OCI-LY7 (cell line): ENCODE measurements around the gene PPM1A. TPM values are rescaled to one million over a fixed set of nuclear protein-coding genes. Genes with fewer than 3 reads are reported as not detected.

Source experiments
- BruUV-seq: library from RNA; stranded (reverse); fragments of 400-500 nt; replicated peaks from 2 replicates; lab custom pipeline; 2021; lab: Mats Ljungman, UMichigan
- CTCF ChIA-PET: fragments of 300-600 bp; sonication (Branson Sonifier 250); formaldehyde crosslinking; loops from one replicate; lab custom pipeline; 2022; ENCODE audit warnings: antibody characterized with exemption; ENCODE audit not compliant: unreplicated experiment; lab: Charles Lee
- POLR2A ChIA-PET: fragments of 300-600 bp; sonication (Branson Sonifier 250); formaldehyde crosslinking; loops from one replicate; lab custom pipeline; 2022; ENCODE audit warnings: antibody characterized with exemption; lab: Charles Lee
- DNase-seq: peaks from one replicate; pipeline ENCODE4 v3.0.0-alpha.2; 2015; ENCODE audit warnings: low spot score
- H2AFZ ChIP-seq: fragments of 200-600 bp; sonication (generic), shearing (Covaris generic); 2 replicates; pipeline ENCODE4 v1.6.1; 2014; ENCODE audit warnings: mild to moderate bottlenecking, antibody characterized with exemption, low read length, moderate library complexity
- H3K27ac ChIP-seq: fragments of 200-600 bp; sonication (generic); 2 replicates; pipeline ENCODE4 v1.5.1; 2014; ENCODE audit warnings: mixed run types, low read depth, mild to moderate bottlenecking, moderate library complexity, low read length, inconsistent platforms; ENCODE audit not compliant: poor library complexity, severe bottlenecking
- H3K36me3 ChIP-seq: fragments of 200-600 bp; sonication (generic); 2 replicates; pipeline ENCODE4 v1.6.1; 2014; ENCODE audit warnings: mild to moderate bottlenecking, antibody characterized with exemption, low read length, moderate library complexity, mixed read lengths; ENCODE audit not compliant: insufficient read depth
- H3K4me1 ChIP-seq: fragments of 200-600 bp; sonication (generic); 2 replicates; pipeline ENCODE4 v1.5.1; 2014; ENCODE audit warnings: mild to moderate bottlenecking, low read length; ENCODE audit not compliant: insufficient read depth, poor library complexity, severe bottlenecking
- H3K4me2 ChIP-seq: fragments of 200-600 bp; sonication (generic); 2 replicates; pipeline ENCODE4 v1.6.1; 2014; ENCODE audit warnings: mild to moderate bottlenecking, low read length
- H3K4me3 ChIP-seq: fragments of 200-600 bp; sonication (generic); 2 replicates; pipeline ENCODE4 v1.5.1; 2014; ENCODE audit warnings: mild to moderate bottlenecking, low read depth, low read length; ENCODE audit not compliant: poor library complexity, severe bottlenecking
- H3K79me2 ChIP-seq: fragments of 200-600 bp; sonication (generic); 2 replicates; pipeline ENCODE4 v1.6.1; 2016; ENCODE audit warnings: low read depth, mild to moderate bottlenecking, low read length, moderate library complexity, mixed read lengths; ENCODE audit not compliant: insufficient read depth
- H3K9me2 ChIP-seq: fragments of 200-600 bp; sonication (generic); 2 replicates; pipeline ENCODE4 v1.6.1; 2016; ENCODE audit warnings: mild to moderate bottlenecking, low read length, mixed read lengths; ENCODE audit not compliant: insufficient read depth
- H3K9me3 ChIP-seq: fragments of 200-600 bp; sonication (generic); 2 replicates; pipeline ENCODE4 v1.6.1; 2014; ENCODE audit warnings: mild to moderate bottlenecking, mixed run types, low read length, mixed read lengths
- H4K20me1 ChIP-seq: fragments of 200-600 bp; sonication (generic); 2 replicates; pipeline ENCODE4 v1.6.1; 2014; ENCODE audit warnings: mild to moderate bottlenecking, antibody characterized with exemption, low read length, moderate library complexity, mixed read lengths; ENCODE audit not compliant: insufficient read depth
- CTCF ChIP-seq: fragments of 200-600 bp; sonication (generic); conservative IDR thresholded peaks from 2 replicates; pipeline ENCODE4 v1.5.1; 2014; ENCODE audit warnings: mild to moderate bottlenecking, antibody characterized with exemption, low read length, moderate library complexity, mixed read lengths
- EZH2phosphoT487 ChIP-seq: fragments of 200-600 bp; sonication (generic); IDR thresholded peaks from 2 replicates; pipeline ENCODE4 v1.6.1; 2018; ENCODE audit warnings: low read depth, borderline replicate concordance, mild to moderate bottlenecking, mixed run types, antibody characterized with exemption, low read length, moderate library complexity, mixed read lengths
- intact Hi-C: fragments of 100-400 bp; cut with micrococcal nuclease; formaldehyde crosslinking; loops from one replicate; pipeline ENCODE4 v1.10.0; 2022; ENCODE audit not compliant: unreplicated experiment
- total RNA-seq, 2 experiments: library from RNA; depleted of rRNA in 1 of 2; stranded (reverse); fragments of >200 nt in 1 of 2; shearing (Covaris generic) in 1 of 2; gene quantifications; 2 replicates each; pipeline ENCODE4 v1.2.3, GENCODE V29; 2014 to 2022

Gene PPM1A
- total RNA-seq, 2 experiments from 2014 or later, result 25.4 to 75.1 TPM

- intact Hi-C loops, result no loop called here
- peaks cover 23% of the 10 kb centered on the region for H3K4me1 ChIP-seq
- CTCF ChIA-PET, result no interaction called here
- H3K9me2 ChIP-seq, result no peaks in the 10 kb centered on the region
- no peak overlapping the region for H3K27ac ChIP-seq
- no peak overlapping the region for H3K4me2 ChIP-seq
- POLR2A ChIA-PET, result interaction anchor here (1.1 kb wide), 2 partner anchors 11 to 24 kb away, joined by 3 to 5 read pairs; no protein-coding TSS in a partner anchor
- H4K20me1 ChIP-seq, result no peaks in the 10 kb centered on the region
- no peak for DNase-seq
- BruUV-seq, result no TSS peak
- H3K9me3 ChIP-seq, result no peaks in the 10 kb centered on the region
- no peak for TF ChIP-seq EZH2phosphoT487
- no peak for TF ChIP-seq CTCF
- H3K36me3 ChIP-seq, result no peaks in the 10 kb centered on the region
- H2AFZ ChIP-seq, result no peak overlapping the region
- peaks cover 4% of the 10 kb centered on the region; the same call in 1 of the 2 replicates for H3K79me2 ChIP-seq
- H3K4me3 ChIP-seq, result no peak overlapping the region
Measured at GRCh38 chr14:60323199-60323896, 74.3 kb downstream of the PPM1A start.

GRCh38 chr14:60324837-60325236 is 75.8 kb downstream of the PPM1A start:
- TF ChIP-seq CTCF, result no peak
- TF ChIP-seq EZH2phosphoT487, result no peak
- Histone ChIP-seq H4K20me1 (no peaks in the 10 kb centered on the region), H3K27ac (no peak overlapping the region), H2AFZ (no peak overlapping the region), H3K4me3 (no peak overlapping the region), H3K9me3 (no peaks in the 10 kb centered on the region), H3K79me2 (peaks cover 17% of the 10 kb centered on the region; the same call in 1 of the 2 replicates), H3K4me1 (peaks cover 38% of the 10 kb centered on the region), H3K4me2 (no peak overlapping the region), H3K9me2 (no peaks in the 10 kb centered on the region), H3K36me3 (no peaks in the 10 kb centered on the region)
- intact Hi-C loops, result loop anchor here (5.0 kb wide), 3 partner anchors 233 to 1198 kb away; partner anchors contain the start of genes DAAM1 and PCNX4
- DNase-seq, result no peak
- no TSS peak for BruUV-seq
- ChIA-PET CTCF (no interaction called here), POLR2A (interaction anchor here (0.6 to 1.1 kb wide), 6 partner anchors 23 to 1635 kb away, joined by 3 to 5 read pairs (median 4); no protein-coding TSS in a partner anchor)

DNA sequence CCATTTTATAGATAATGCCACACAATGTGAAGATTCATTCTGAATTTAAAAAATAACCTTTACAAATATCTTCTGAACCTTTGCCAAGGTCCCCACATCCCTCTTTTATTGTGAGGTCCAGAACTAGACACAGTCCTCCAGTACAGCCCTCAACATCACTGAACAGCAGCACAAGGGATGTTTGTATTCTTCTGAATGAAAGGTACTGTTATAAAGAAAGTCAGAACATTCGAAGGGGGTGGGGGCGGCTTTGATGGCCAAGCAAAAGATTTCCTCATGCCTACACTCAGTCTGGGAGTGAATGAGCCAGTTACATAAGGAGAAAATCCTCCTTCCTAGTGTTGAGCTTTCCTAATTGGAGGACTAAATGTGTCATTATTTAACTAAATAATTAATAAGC is 77.3 kb downstream of the PPM1A start:
- POLR2A ChIA-PET, result interaction anchor here (1.0 to 8.1 kb wide), 7 partner anchors 17 to 130 kb away, joined by 3 to 128 read pairs (median 6); partner anchors contain the start of gene PPM1A
- Histone ChIP-seq H3K4me3 (no peak overlapping the region), H3K4me1 (peaks cover 52% of the 10 kb centered on the region), H3K36me3 (no peaks in the 10 kb centered on the region), H2AFZ (peak overlapping the region; percentile 92; the same call in 1 of the 2 replicates), H3K27ac (peak overlapping the region; percentile 97), H3K9me2 (no peaks in the 10 kb centered on the region), H3K9me3 (no peaks in the 10 kb centered on the region), H3K79me2 (peaks cover 20% of the 10 kb centered on the region; the same call in 1 of the 2 replicates), H3K4me2 (peak overlapping the region; percentile 92), H4K20me1 (no peaks in the 10 kb centered on the region)
- TF ChIP-seq CTCF, result no peak
- no peak for TF ChIP-seq EZH2phosphoT487
- no peak for DNase-seq
- intact Hi-C loops, result loop anchor here (5.0 kb wide), 3 partner anchors 234 to 1199 kb away; partner anchors contain the start of genes DAAM1 and PCNX4
- CTCF ChIA-PET, result no interaction called here
- BruUV-seq, result no TSS peak
